ENCODE results near the gene MRPL12.

MRPL12 gene

DNA sequence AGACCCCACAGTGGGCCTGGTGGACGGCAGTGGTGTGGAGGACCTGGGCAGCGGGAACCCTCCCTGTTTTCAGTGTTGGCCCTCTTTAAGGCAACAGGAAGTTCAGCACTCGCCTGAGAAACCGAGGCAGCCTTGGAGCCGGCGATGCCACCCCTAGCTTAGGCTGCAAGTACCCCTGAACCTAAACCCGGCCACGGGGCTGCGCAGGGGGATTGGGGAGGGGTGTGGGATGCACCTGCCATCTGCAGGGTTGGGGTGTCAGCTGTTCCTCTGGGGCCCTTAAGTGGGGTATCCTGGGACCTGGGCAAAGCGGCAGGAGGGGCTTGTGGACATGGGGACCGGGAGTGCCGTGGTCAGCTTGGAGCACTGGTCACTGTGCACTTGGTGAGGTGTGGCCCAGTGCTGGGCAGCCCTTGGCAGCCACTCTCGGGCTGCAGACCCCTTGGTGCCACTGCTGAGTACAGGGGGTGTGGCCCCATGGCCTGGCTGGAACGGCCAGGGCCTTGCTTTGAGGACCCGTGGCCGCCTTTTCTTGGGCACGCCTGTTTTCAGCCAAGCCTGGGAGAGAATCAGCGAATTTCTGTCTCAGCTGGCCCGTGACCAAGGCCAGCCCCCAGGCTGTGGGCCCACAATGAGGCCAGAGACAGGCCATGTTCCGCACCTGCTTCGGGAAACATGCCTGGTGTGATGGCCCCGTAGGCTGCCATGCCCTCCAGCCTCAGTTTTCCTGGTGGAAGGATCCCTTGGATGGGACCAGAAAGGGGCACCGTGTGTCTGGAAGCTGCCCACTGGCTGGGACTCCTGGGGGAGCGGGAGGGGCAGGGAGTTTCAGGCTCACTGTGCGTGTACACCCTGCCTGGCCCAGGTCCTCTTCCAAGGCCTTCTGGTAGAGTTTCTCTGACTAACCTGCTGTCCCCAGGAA, 4.8 kb downstream of the MRPL12 start:
- DNase-seq (ENCODE audit: low read depth): no peak
- no peak overlapping the region for H3K4me3 ChIP-seq (ENCODE audit: low read length)
- TF ChIP-seq, protein P1, sequence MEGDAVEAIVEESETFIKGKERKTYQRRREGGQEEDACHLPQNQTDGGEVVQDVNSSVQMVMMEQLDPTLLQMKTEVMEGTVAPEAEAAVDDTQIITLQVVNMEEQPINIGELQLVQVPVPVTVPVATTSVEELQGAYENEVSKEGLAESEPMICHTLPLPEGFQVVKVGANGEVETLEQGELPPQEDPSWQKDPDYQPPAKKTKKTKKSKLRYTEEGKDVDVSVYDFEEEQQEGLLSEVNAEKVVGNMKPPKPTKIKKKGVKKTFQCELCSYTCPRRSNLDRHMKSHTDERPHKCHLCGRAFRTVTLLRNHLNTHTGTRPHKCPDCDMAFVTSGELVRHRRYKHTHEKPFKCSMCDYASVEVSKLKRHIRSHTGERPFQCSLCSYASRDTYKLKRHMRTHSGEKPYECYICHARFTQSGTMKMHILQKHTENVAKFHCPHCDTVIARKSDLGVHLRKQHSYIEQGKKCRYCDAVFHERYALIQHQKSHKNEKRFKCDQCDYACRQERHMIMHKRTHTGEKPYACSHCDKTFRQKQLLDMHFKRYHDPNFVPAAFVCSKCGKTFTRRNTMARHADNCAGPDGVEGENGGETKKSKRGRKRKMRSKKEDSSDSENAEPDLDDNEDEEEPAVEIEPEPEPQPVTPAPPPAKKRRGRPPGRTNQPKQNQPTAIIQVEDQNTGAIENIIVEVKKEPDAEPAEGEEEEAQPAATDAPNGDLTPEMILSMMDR (conservative IDR thresholded peaks at IDR 0.05; ENCODE audit: low read length): no peak

DNA sequence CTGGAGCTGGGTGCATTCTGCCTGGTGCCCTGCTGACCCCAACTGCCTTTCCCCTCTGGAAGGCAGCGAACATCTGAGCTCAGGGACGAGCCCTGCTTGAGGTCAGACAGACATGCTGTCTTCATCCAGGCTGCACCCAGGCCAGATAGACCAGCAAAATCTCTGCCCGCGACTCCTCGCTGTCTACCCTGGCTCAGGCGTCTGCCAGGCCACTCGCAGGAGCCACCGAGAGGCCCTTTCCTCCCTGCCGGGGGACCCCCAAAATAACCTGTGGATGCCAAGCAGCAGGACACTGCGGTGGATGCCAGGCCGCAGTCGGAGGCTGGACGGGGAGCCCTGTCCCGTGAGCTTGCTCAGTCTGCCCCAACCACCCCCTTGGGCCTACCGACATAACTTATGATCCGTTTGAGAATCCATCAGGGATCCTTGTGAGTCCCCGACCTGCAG, 5.6 kb downstream of the MRPL12 start:
- DNase-seq (ENCODE audit: low read depth): no peak
- TF ChIP-seq, protein P1 (conservative IDR thresholded peaks at IDR 0.05; ENCODE audit: low read length): no peak
- H3K4me3 ChIP-seq (ENCODE audit: low read length): no peak overlapping the region

DNA sequence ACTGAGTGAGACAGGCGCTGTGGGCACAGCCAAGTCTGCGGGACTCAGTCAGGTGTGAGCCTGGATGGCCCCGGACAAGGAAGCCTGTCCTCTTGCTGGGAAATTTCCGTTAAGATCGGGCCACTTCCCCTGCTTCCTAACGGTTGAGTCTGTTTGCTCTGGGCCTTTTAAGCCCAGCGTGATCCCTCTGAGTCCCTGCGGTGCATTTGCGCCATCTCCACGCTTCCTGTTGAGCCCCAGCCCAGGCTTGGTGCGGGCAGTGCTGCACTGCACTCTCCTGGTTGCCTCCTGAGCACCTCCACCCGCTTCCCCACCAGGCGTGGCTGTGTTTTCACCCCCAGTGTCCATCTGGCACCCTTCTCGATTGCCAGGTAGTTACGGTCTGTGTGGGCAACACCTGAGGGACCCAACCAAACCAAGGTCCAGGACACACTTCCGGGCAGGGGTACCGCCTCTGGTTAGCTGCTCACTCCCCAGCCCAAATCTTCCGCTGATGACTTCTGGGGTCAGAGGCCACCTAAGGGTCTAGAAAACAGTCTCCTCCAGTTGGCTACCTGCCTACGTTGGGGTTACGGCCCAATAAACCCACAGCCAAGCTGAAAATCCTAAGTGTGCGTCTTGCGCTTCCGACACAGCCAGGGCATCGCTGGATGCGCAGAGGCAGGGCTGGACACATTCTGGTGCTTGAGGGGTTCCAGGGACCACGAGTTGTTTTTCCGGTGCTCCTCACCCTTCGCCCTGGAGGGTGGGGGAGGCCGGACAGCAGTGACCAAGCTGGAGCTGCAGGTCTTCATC, 7.5 kb downstream of the MRPL12 start:
- TF ChIP-seq, protein P1 (conservative IDR thresholded peaks at IDR 0.05; ENCODE audit: low read length): no peak
- H3K4me3 ChIP-seq (ENCODE audit: low read length): peak overlapping the region; percentile 24
- peak; percentile 31 for DNase-seq (ENCODE audit: low read depth)

DNA sequence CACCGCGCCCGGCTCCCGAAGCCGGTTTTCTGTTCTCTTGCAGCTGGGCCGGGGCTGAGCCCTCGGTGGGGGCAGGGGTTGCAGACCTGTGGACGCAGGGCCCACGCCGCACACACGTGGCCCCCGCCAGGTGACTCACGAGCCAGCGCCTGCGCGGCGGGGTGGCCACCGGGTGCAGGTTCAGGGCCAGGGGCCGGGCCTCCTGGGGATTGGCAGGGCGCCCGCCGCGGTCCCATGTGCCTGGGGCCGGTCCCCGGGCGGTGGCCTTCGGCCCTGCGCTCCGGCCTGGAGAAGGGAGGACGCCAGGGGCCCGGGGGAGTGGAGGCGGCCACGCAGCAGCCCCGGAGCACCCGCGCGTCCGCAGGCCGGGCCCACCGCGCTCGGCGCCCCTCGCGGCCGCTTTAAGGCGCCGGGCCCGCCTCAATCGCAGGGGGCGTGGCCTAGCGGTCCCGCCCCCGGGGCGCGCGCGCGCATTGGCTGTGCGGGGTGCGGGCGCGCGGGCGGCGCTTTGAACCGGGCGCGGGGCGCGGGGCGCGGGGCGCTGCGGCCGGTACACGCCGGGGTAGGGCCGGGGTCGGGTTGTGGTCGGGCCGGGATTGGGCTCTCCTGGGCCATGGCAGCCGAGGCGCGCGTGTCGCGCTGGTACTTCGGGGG, 8.8 kb downstream of the MRPL12 start, which contains the start of gene SLC25A10:
SLC25A10 (plus strand) TSS at position 471 of the 654 bp plus-strand sequence; CDS start at position 614, 143 bp downstream.
- DNase-seq (ENCODE audit: low read depth): peak; percentile 52
- TF ChIP-seq, protein P1 (conservative IDR thresholded peaks at IDR 0.05; ENCODE audit: low read length): no peak
- peak within 1 kb of the TSS; percentile 59 for H3K4me3 ChIP-seq (ENCODE audit: low read length)

DNA sequence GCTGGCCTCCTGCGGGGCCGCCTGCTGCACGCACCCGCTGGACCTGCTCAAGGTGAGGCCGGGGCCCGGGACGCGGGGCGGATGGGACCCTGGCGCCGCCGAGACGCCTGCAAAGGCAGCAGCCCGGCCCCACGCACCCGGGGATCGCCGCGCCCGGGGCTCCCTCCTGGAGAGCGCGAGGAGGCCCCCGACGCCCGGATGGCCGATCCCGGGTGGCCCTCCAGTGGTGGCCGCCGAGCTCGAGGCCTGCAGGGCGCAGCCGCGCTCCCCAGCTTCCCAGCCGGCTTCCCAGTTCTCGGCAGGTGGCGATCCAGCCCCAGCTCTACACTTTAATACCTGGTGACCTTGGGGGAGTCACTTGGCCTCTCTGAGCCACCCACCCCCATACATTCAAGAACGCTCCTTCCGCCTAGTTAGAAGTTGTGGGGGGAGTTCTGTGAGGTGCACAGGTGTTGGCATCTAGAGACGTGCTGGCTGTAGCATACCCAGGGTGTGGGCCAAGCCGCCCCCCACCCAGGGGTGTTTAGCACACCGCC, 9.4 kb downstream of the MRPL12 start:
- TF ChIP-seq, protein P1 (conservative IDR thresholded peaks at IDR 0.05; ENCODE audit: low read length): peak; percentile 9; the same call in 1 of the 2 replicates
- DNase-seq (ENCODE audit: low read depth): peak; percentile 22
- H3K4me3 ChIP-seq (ENCODE audit: low read length): peak overlapping the region; percentile 59

DNA sequence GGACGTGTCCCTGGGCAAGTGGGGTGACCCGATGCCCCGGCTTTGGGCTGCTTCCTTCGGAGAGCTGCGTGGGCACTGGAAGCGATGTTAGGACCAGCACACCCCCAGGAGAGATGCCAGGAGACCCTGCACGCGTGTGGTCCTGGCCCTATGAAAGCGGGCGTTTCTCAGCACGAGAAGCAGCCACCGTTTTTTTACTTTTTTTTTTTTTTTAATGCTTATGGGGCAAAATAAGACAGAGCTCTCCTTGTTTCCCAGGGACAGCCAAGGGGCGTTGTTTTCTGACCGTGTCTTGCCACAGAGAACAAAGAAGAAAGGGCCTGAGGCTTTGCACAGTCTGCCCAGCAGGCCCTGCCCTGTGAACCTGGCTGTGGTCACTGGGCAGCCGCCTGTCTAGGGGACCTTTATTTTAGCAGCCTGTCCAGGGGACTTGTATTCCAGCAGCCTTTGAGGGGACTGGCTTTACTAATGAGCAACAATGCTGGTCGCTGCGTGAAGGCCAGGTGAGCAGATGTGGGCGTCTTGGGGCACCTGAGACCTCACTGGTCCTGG, 9.9 kb downstream of the MRPL12 start:
- no peak for DNase-seq (ENCODE audit: low read depth)
- TF ChIP-seq, protein P1 (conservative IDR thresholded peaks at IDR 0.05; ENCODE audit: low read length): no peak
- H3K4me3 ChIP-seq (ENCODE audit: low read length): peak overlapping the region; percentile 59

Data from AG10803 (cell line).